Duodenal mucosa (tissue), 2 donors: Measurements from ENCODE around the gene PNMA8B.

Source experiments
- H3K27ac ChIP-seq: one replicate; pipeline ENCODE4 v1.7.0; 2013; ENCODE audit warnings: low read depth, low read length
- H3K27me3 ChIP-seq, 2 donors: one replicate each; pipeline ENCODE4 v1.7.0; 2013; ENCODE audit warnings: low read length in 2 of 2, control low read depth in 1 of 2; ENCODE audit not compliant: insufficient read depth in 2 of 2, control insufficient read depth in 1 of 2
- H3K36me3 ChIP-seq, 2 donors: one replicate each; pipeline ENCODE4 v1.7.0; 2013; ENCODE audit warnings: low read length in 2 of 2, control low read depth in 1 of 2; ENCODE audit not compliant: insufficient read depth in 2 of 2, control insufficient read depth in 1 of 2
- H3K4me1 ChIP-seq, 2 donors: one replicate each; pipeline ENCODE4 v1.7.0; 2013; ENCODE audit warnings: low read length in 2 of 2, control low read depth in 1 of 2; ENCODE audit not compliant: insufficient read depth in 2 of 2, control insufficient read depth in 1 of 2
- H3K4me3 ChIP-seq, 2 donors: one replicate each; pipeline ENCODE4 v1.7.0; 2013; ENCODE audit warnings: low read length in 2 of 2, low read depth in 1 of 2
- H3K9ac ChIP-seq, 2 donors: one replicate each; pipeline ENCODE4 v1.7.0; 2013; ENCODE audit warnings: low read length in 2 of 2, low read depth in 1 of 2
- H3K9me3 ChIP-seq, 2 donors: one replicate each; pipeline ENCODE4 v1.7.0; 2013; ENCODE audit warnings: low read length in 2 of 2, control low read depth in 1 of 2; ENCODE audit not compliant: control insufficient read depth in 1 of 2

The PNMA8B gene

DNA sequence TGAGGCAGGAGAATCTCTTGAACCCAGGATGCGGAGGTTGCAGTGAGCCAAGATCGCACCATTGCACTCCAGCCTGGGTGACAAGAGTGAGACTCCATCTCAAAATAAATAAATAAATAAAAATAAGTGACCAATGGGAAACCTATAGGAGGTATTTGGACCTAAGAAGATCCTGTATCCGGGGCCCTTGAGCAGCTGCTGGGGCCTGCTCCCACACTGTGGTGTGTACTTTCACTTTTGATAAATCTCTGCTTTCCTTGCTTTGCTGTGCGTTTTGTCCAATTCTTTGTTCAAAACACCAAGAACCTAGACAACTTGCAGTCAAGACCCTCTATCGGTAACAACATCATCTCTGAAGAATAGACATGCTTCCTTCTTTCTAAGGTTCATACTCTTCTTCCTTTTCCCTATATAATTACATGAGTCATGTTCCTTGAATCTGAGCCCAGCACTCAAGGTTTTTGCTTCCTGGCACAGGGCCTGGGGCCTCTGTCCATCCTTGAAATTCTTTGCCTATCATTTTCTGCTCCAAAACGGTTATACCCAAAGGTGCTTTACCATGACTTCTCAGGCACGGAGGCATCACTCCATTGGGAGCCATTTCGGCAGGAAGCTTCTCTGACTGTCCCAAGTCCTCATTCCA lies 52.7 kb downstream of the PNMA8B start:
- Histone ChIP-seq H3K27me3 (no peaks in the 10 kb centered on the region), H3K9ac (no peak overlapping the region), H3K4me1 (no peaks in the 10 kb centered on the region), H3K27ac (no peak overlapping the region), H3K36me3 (no peaks in the 10 kb centered on the region), H3K9me3 (no peaks in the 10 kb centered on the region), H3K4me3 (no peak overlapping the region)

DNA sequence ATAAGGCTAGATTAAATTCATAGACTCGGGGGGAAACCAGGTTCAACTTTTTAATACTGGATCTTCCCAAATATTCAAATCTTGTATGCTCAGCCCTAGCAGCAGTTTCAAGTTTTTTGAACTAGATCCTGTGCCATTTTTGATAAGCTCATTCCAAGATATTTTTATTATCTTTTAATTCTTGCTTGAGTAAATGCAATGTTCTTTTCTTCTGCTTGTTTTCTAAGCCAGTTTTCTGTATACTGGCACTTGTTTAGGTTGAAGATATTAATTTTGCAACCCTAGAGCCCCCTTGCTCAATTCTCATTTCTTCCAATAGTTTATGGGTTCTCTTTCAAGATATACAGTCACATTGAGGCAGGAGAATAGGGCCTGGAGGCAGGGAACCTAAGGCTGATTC lies 53.8 kb downstream of the PNMA8B start:
- H3K4me3 ChIP-seq, result no peak overlapping the region
- H3K27me3 ChIP-seq, result no peaks in the 10 kb centered on the region
- H3K36me3 ChIP-seq, result no peaks in the 10 kb centered on the region
- no peak overlapping the region for H3K9ac ChIP-seq
- H3K27ac ChIP-seq, result no peak overlapping the region
- no peaks in the 10 kb centered on the region for H3K4me1 ChIP-seq
- H3K9me3 ChIP-seq, result no peaks in the 10 kb centered on the region
